GM12878 (cell line): ENCODE measurements around the gene BTBD9. TPM values are rescaled to one million over a fixed set of nuclear protein-coding genes. Genes with fewer than 3 reads are reported as not detected.

Source experiments
- ATAC-seq: fragments of 200-7000 bp; cut with Tn5 transposase; 3 replicates; pipeline ENCODE4 v1.9.1; 2020; ENCODE audit warnings: mild to moderate bottlenecking, moderate library complexity
- BruUV-seq: library from RNA; stranded (reverse); fragments of 400-500 nt; replicated peaks from 2 replicates; lab custom pipeline; 2021; lab: Mats Ljungman, UMichigan
- CTCF ChIA-PET: fragments of 300-600 bp; sonication (Branson Sonifier 250); formaldehyde crosslinking; extraction: SDS; loops from one replicate; lab custom pipeline; 2021; ENCODE audit warnings: inconsistent platforms; lab: Yijun Ruan, JAX
- POLR2A ChIA-PET: fragments of 350-600 bp; formaldehyde crosslinking; extraction: SDS; loops from one replicate; lab custom pipeline; 2021; ENCODE audit warnings: inconsistent platforms; lab: Charles Lee
- RAD21 ChIA-PET: fragments of 300-600 bp; sonication (Branson Sonifier 250); formaldehyde crosslinking; loops from one replicate; lab custom pipeline; 2023; ENCODE audit warnings: antibody characterized with exemption; ENCODE audit not compliant: unreplicated experiment; lab: Charles Lee
- SMC1A ChIA-PET: fragments of 300-600 bp; sonication (Branson Sonifier 250); formaldehyde crosslinking; loops from one replicate; lab custom pipeline; 2023; ENCODE audit not compliant: unreplicated experiment, uncharacterized antibody; lab: Charles Lee
- DNase-seq: peaks from one replicate; pipeline ENCODE4 v3.0.0-alpha.2; 2011; ENCODE audit warnings: low read depth, low spot score
- FAIRE-seq: peaks from 3 replicates; lab custom pipeline; 2011; peaks lifted over from hg19 to GRCh38; lab: Jason Lieb, UNC
- H2AFZ ChIP-seq: 2 replicates; pipeline ENCODE4 v1.6.0; 2011; ENCODE audit warnings: low read depth, low read length, control low read depth; ENCODE audit not compliant: control insufficient read depth
- H3K27ac ChIP-seq: 2 replicates; pipeline ENCODE4 v1.5.1; 2011; ENCODE audit warnings: control low read depth; ENCODE audit not compliant: control insufficient read depth, insufficient read depth
- H3K27me3 ChIP-seq, 2 experiments: replicated peaks in 1 of 2; 2 replicates each; pipeline versions ENCODE4 v1.6.0 to v1.6.1; 2011; ENCODE audit warnings: low read length in 1 of 2; ENCODE audit not compliant: control insufficient read depth in 2 of 2, insufficient read depth in 2 of 2
- H3K36me3 ChIP-seq, 2 experiments: 2 replicates each; pipeline ENCODE4 v1.5.1; 2011; ENCODE audit warnings: low read length in 1 of 2; ENCODE audit not compliant: control insufficient read depth in 2 of 2, insufficient read depth in 2 of 2
- H3K4me1 ChIP-seq: 2 replicates; pipeline ENCODE4 v1.6.1; 2011; ENCODE audit warnings: mild to moderate bottlenecking, low read length, moderate library complexity, mixed read lengths; ENCODE audit not compliant: control insufficient read depth, insufficient read depth
- H3K4me2 ChIP-seq: 2 replicates; pipeline ENCODE4 v1.6.0; 2011; ENCODE audit warnings: control low read depth; ENCODE audit not compliant: control insufficient read depth, insufficient read depth
- H3K4me3 ChIP-seq: fragments of 200-600 bp; sonication (generic); 2 replicates; pipeline ENCODE4 v1.5.1; 2016
- H3K79me2 ChIP-seq: 2 replicates; pipeline ENCODE4 v1.6.0; 2011; ENCODE audit warnings: low read length; ENCODE audit not compliant: control insufficient read depth, insufficient read depth
- H3K9ac ChIP-seq: 2 replicates; pipeline ENCODE4 v1.8.0; 2011; ENCODE audit warnings: low read length, control low read depth, mixed read lengths; ENCODE audit not compliant: control insufficient read depth, insufficient read depth
- H3K9me3 ChIP-seq: replicated peaks from 3 replicates; pipeline ENCODE4 v1.5.1; 2011; ENCODE audit warnings: mild to moderate bottlenecking, low read length; ENCODE audit not compliant: control insufficient read depth, insufficient read depth
- H4K20me1 ChIP-seq: 2 replicates; pipeline ENCODE4 v1.6.0; 2011; ENCODE audit not compliant: control insufficient read depth, insufficient read depth
- CHD4 ChIP-seq: fragments of 200-600 bp; sonication (generic); IDR thresholded peaks from 2 replicates; pipeline ENCODE4 v1.6.1; 2016; ENCODE audit warnings: mild to moderate bottlenecking
- HDGF ChIP-seq: fragments of 450-650 bp; IDR thresholded peaks from 2 replicates; pipeline ENCODE4 v1.6.1; 2016; ENCODE audit warnings: antibody characterized with exemption
- MEF2A ChIP-seq: IDR thresholded peaks from 2 replicates; pipeline ENCODE4 v1.6.1; 2011; ENCODE audit warnings: low read depth, mild to moderate bottlenecking, low read length, moderate library complexity; ENCODE audit not compliant: insufficient read depth
- NBN ChIP-seq: fragments of 450-650 bp; IDR thresholded peaks from 2 replicates; pipeline ENCODE4 v1.6.1; 2016
- PAX5 ChIP-seq: IDR thresholded peaks from 2 replicates; pipeline ENCODE4 v1.6.1; 2011; ENCODE audit warnings: low read depth, low read length, borderline replicate concordance
- RELA ChIP-seq: fragments of 450-650 bp; IDR thresholded peaks from 2 replicates; pipeline ENCODE4 v1.8.0; 2014; ENCODE audit warnings: borderline replicate concordance; ENCODE audit not compliant: partially characterized antibody
- SMC3 ChIP-seq: IDR thresholded peaks from 2 replicates; pipeline ENCODE4 v1.6.1; 2011; ENCODE audit warnings: low read length, improper control_type of control experiment, borderline replicate concordance
- WGBS: methylation state at CpG from one replicate; pipeline ENCODE4 v1.1.6; 2016; ENCODE audit warnings: low lambda C conversion rate; ENCODE audit not compliant: insufficient replicate concordance, insufficient coverage; ENCODE audit errors: missing lambda C conversion rate; 5-methylcytosine and 5-hydroxymethylcytosine counted together
- in situ Hi-C: fragments of 300-500 bp; cut with MboI; formaldehyde crosslinking; loops from 9 replicates; pipeline ENCODE4 v1.14.3; 2018; ENCODE audit warnings: mixed read lengths
- intact Hi-C: fragments of 100-400 bp; cut with micrococcal nuclease; formaldehyde crosslinking; loops from one replicate; pipeline ENCODE4 v1.14.2; 2022; ENCODE audit not compliant: unreplicated experiment
- polyA plus RNA-seq, 11 experiments: library from polyadenylated mRNA; depleted of rRNA in 4 of 11; unstranded in 6 of 11; stranded (reverse) in 5 of 11; fragments of >200 nt; fragmentation: Nextera tagmentation in 4 of 11; fragmentation: Illumina TruSeq in 1 of 11; extraction: Ambion mirVana in 4 of 11; extraction: Trizol in 1 of 11; gene quantifications; 1 replicate in 1 of 11; 2 replicates in 10 of 11; pipeline versions ENCODE4 v1.2.1 to v1.2.3, GENCODE V29; 2011 to 2016; ENCODE audit warnings: inconsistent platforms in 2 of 11, missing spikeins in 2 of 11, low read depth in 1 of 11
- total RNA-seq, 4 experiments: library from RNA; depleted of rRNA in 3 of 4; stranded (reverse); fragments of >200 nt in 3 of 4; fragmentation: Illumina TruSeq in 1 of 4; extraction: Trizol in 1 of 4; gene quantifications; 2 replicates each; pipeline versions ENCODE4 v1.2.1 to v1.2.3, GENCODE V29; 2013 to 2021

The BTBD9 gene
- total and polyA plus RNA-seq, 10 of the 15 experiments (the other 5 are each of a cell fraction or from before 2014, with no cell fraction given) = 0.22 to 8.6 (median 4.6) TPM

GRCh38 chr6:38640216-38640909 lies 634 bp upstream of the BTBD9 start:
- BruUV-seq = TSS peak; percentile 76
- intact Hi-C loops = no loop called here
- 18% methylated on average over 32 of the region's 32 CpGs for WGBS
- FAIRE-seq = no peak
- Histone ChIP-seq H3K4me1 (peaks cover 6% of the 10 kb centered on the region; the same call in 1 of the 2 replicates), H3K27me3 (no peaks in the 10 kb centered on the region), H3K27ac (peak overlapping the region; percentile 73), H3K79me2 (no peaks in the 10 kb centered on the region; the same call in none of the 2 replicates), H3K36me3 (no peaks in the 10 kb centered on the region), H4K20me1 (no peaks in the 10 kb centered on the region), H3K9me3 (no peaks in the 10 kb centered on the region), H3K4me2 (peak overlapping the region; percentile 93), H3K4me3 (peak overlapping the region; percentile 89), H3K9ac (peak overlapping the region; percentile 66), H2AFZ (peak overlapping the region; percentile 96)
- POLR2A ChIA-PET = interaction anchor here (0.6 kb wide), 1 partner anchor 144 kb away, joined by 3 read pairs; no protein-coding TSS in a partner anchor
- peak; percentile 57 for ATAC-seq
- DNase-seq = peak; percentile 19
- no peak for TF ChIP-seq PAX5
- TF ChIP-seq SMC3 = no peak
- TF ChIP-seq NBN = 0 out of 2 replicates have a peak, but pooled peaks have one; percentile 39
- no peak for TF ChIP-seq RELA
- no peak for TF ChIP-seq CHD4
- TF ChIP-seq MEF2A = no peak
- 0 out of 2 replicates have a peak, but pooled peaks have one; percentile 38 for TF ChIP-seq HDGF
- CTCF ChIA-PET = interaction anchor here (1.2 kb wide), 1 partner anchor 70 kb away, joined by 4 read pairs; no protein-coding TSS in a partner anchor
- RAD21 ChIA-PET = interaction anchor here (1.7 kb wide), 1 partner anchor 48 kb away, joined by 6 read pairs; no protein-coding TSS in a partner anchor
- in situ Hi-C loops = no loop called here
- SMC1A ChIA-PET = no interaction called here
